Progenitor cell of endocrine pancreas (in vitro differentiated cells): ENCODE results near the gene FGF23. TPM values are rescaled to one million over a fixed set of nuclear protein-coding genes. Genes with fewer than 3 reads are reported as not detected.

Source experiments
- DNase-seq: peaks from one replicate; pipeline ENCODE4 v3.0.0; 2021; ENCODE audit warnings: low spot score; ENCODE audit not compliant: unreplicated experiment
- H3K27ac Mint-ChIP-seq: 2 replicates; pipeline ENCODE4 v1.8.0; 2021; ENCODE audit warnings: mild to moderate bottlenecking, moderate library complexity, mixed read lengths
- H3K27me3 Mint-ChIP-seq: 2 replicates; pipeline ENCODE4 v1.8.0; 2021; ENCODE audit warnings: mixed read lengths
- H3K36me3 Mint-ChIP-seq: 2 replicates; pipeline ENCODE4 v1.8.0; 2022; ENCODE audit warnings: mixed read lengths; ENCODE audit not compliant: insufficient read depth
- H3K4me1 Mint-ChIP-seq: 2 replicates; pipeline ENCODE4 v1.8.0; 2021; ENCODE audit warnings: low read depth, mixed read lengths
- H3K4me3 Mint-ChIP-seq: 2 replicates; pipeline ENCODE4 v1.8.0; 2021; ENCODE audit warnings: low read depth, mild to moderate bottlenecking, moderate library complexity, mixed read lengths
- H3K9me3 Mint-ChIP-seq: 2 replicates; pipeline ENCODE4 v1.8.0; 2021; ENCODE audit warnings: low read depth, mixed read lengths
- CTCF ChIP-seq: fragments of 200-600 bp; sonication (generic); IDR thresholded peaks from one replicate; pipeline ENCODE4 v1.5.0; 2021; ENCODE audit warnings: antibody characterized with exemption, mild to moderate bottlenecking; ENCODE audit not compliant: unreplicated experiment
- total RNA-seq: library from RNA; stranded (reverse); gene quantifications from 2 replicates; pipeline ENCODE4 v1.2.1, GENCODE V29; 2021

Gene FGF23
- total RNA-seq, 1 donor from 2014 or later: 0.14 TPM

GRCh38 chr12:4355156-4356040 is 24.1 kb downstream of the FGF23 start:
- H3K4me3 Mint-ChIP-seq: no peak overlapping the region
- peak overlapping the region; percentile 8 for H3K27ac Mint-ChIP-seq
- no peak for TF ChIP-seq CTCF

GRCh38 chr12:4353785-4354208 is 25.7 kb downstream of the FGF23 start:
- peak overlapping the region; percentile 21 for H3K27ac Mint-ChIP-seq
- no peaks in the 10 kb centered on the region for H3K27me3 Mint-ChIP-seq
- peaks cover 5% of the 10 kb centered on the region for H3K9me3 Mint-ChIP-seq

More at GRCh38 chr12:4355156-4356040, 24.1 kb downstream of the FGF23 start:
- Mint-ChIP-seq H3K36me3 (peaks cover 7% of the 10 kb centered on the region), H3K27me3 (no peaks in the 10 kb centered on the region), H3K9me3 (peaks cover 15% of the 10 kb centered on the region), H3K4me1 (no peaks in the 10 kb centered on the region)
- DNase-seq: no peak

GRCh38 chr12:4346931-4347330 is 32.6 kb downstream of the FGF23 start:
- Mint-ChIP-seq H3K4me1 (no peaks in the 10 kb centered on the region), H3K27me3 (no peaks in the 10 kb centered on the region), H3K36me3 (peaks cover 52% of the 10 kb centered on the region), H3K9me3 (peaks cover 25% of the 10 kb centered on the region), H3K27ac (no peak overlapping the region), H3K4me3 (no peak overlapping the region)
- no peak for TF ChIP-seq CTCF
- DNase-seq: no peak

More at GRCh38 chr12:4353785-4354208, 25.7 kb downstream of the FGF23 start:
- Mint-ChIP-seq H3K36me3 (peaks cover 8% of the 10 kb centered on the region), H3K4me1 (no peaks in the 10 kb centered on the region), H3K4me3 (no peak overlapping the region)
- DNase-seq: no peak
- peak; percentile 75 for TF ChIP-seq CTCF

- no peaks in the 10 kb centered on the region for H3K4me1 Mint-ChIP-seq
- no peaks in the 10 kb centered on the region for H3K27me3 Mint-ChIP-seq
- H3K4me3 Mint-ChIP-seq: no peak overlapping the region
- no peak for DNase-seq
- H3K36me3 Mint-ChIP-seq: peaks cover 33% of the 10 kb centered on the region
- H3K27ac Mint-ChIP-seq: no peak overlapping the region
- TF ChIP-seq CTCF: no peak
- no peaks in the 10 kb centered on the region for H3K9me3 Mint-ChIP-seq
Observed at GRCh38 chr12:4331842-4332241, 47.7 kb downstream of the FGF23 start.

- Mint-ChIP-seq H3K4me3 (no peak overlapping the region), H3K4me1 (no peaks in the 10 kb centered on the region), H3K36me3 (peaks cover 30% of the 10 kb centered on the region), H3K9me3 (no peaks in the 10 kb centered on the region), H3K27me3 (no peaks in the 10 kb centered on the region), H3K27ac (no peak overlapping the region)
- TF ChIP-seq CTCF: no peak
- no peak for DNase-seq
Observed at GRCh38 chr12:4331221-4331620, 48.3 kb downstream of the FGF23 start.
